Mesenchymal stem cell (in vitro differentiated cells and primary cell): ENCODE data around the gene MAPK8IP2.

Experiments
- DNase-seq: peaks from one replicate; pipeline ENCODE4 v3.0.0-alpha.2; 2013
- H2AFZ ChIP-seq: one replicate; pipeline ENCODE4 v1.6.1; 2013; ENCODE audit warnings: low read depth, mild to moderate bottlenecking, control low read depth, inconsistent platforms, low read length, moderate library complexity
- H2AK5ac ChIP-seq: 2 replicates; pipeline ENCODE4 v1.6.1; 2013; ENCODE audit warnings: low read length, moderate library complexity, mild to moderate bottlenecking, inconsistent platforms; ENCODE audit not compliant: severe bottlenecking
- H2BK120ac ChIP-seq: one replicate; pipeline ENCODE4 v1.6.1; 2013; ENCODE audit warnings: low read depth, mild to moderate bottlenecking, inconsistent platforms, low read length, moderate library complexity
- H2BK12ac ChIP-seq, 2 experiments: one replicate each; pipeline ENCODE4 v1.6.1; 2013; ENCODE audit warnings: inconsistent platforms in 2 of 2, low read length in 2 of 2, mild to moderate bottlenecking in 2 of 2, moderate library complexity in 2 of 2, control low read depth in 1 of 2
- H2BK15ac ChIP-seq: one replicate; pipeline ENCODE4 v1.6.1; 2013; ENCODE audit warnings: mild to moderate bottlenecking, low read depth, inconsistent platforms; ENCODE audit not compliant: poor library complexity, severe bottlenecking
- H2BK5ac ChIP-seq: 2 replicates; pipeline ENCODE4 v1.6.1; 2013; ENCODE audit warnings: low read depth, mild to moderate bottlenecking, low read length, control low read depth, inconsistent platforms; ENCODE audit not compliant: poor library complexity, severe bottlenecking
- H3K14ac ChIP-seq, 2 experiments: one replicate each; pipeline ENCODE4 v1.6.1; 2013; ENCODE audit warnings: inconsistent platforms in 2 of 2, low read length in 2 of 2, control low read depth in 1 of 2, mild to moderate bottlenecking in 1 of 2, moderate library complexity in 1 of 2
- H3K18ac ChIP-seq, 2 experiments: one replicate each; pipeline ENCODE4 v1.6.1; 2013; ENCODE audit warnings: inconsistent platforms in 2 of 2, low read length in 2 of 2, control low read depth in 1 of 2, low read depth in 1 of 2, mild to moderate bottlenecking in 1 of 2
- H3K23ac ChIP-seq, 2 experiments: one replicate each; pipeline ENCODE4 v1.6.1; 2013; ENCODE audit warnings: inconsistent platforms in 2 of 2, low read length in 2 of 2, mild to moderate bottlenecking in 2 of 2, moderate library complexity in 2 of 2, control low read depth in 1 of 2
- H3K27ac ChIP-seq: 2 replicates; pipeline ENCODE4 v1.5.1; 2013; ENCODE audit warnings: mild to moderate bottlenecking, moderate library complexity, low read length, control low read depth, inconsistent platforms; ENCODE audit not compliant: poor library complexity, severe bottlenecking
- H3K27me3 ChIP-seq, 2 experiments: 2 replicates each; pipeline versions ENCODE4 v1.6.1 to v1.7.0; 2013; ENCODE audit warnings: low read length in 2 of 2, mild to moderate bottlenecking in 2 of 2, moderate library complexity in 2 of 2, control low read depth in 1 of 2, inconsistent platforms in 1 of 2; ENCODE audit not compliant: control insufficient read depth in 1 of 2, insufficient read depth in 1 of 2
- H3K36me3 ChIP-seq, 2 experiments: 2 replicates each; pipeline versions ENCODE4 v1.6.1 to v1.7.0; 2013; ENCODE audit warnings: low read length in 2 of 2, control low read depth in 1 of 2, inconsistent platforms in 1 of 2, low read depth in 1 of 2, mild to moderate bottlenecking in 1 of 2; ENCODE audit not compliant: insufficient read depth in 2 of 2, control insufficient read depth in 1 of 2
- H3K4ac ChIP-seq, 2 experiments: one replicate each; pipeline ENCODE4 v1.6.1; 2013; ENCODE audit warnings: inconsistent platforms in 2 of 2, low read length in 2 of 2, mild to moderate bottlenecking in 2 of 2, moderate library complexity in 2 of 2, control low read depth in 1 of 2, low read depth in 1 of 2
- H3K4me1 ChIP-seq: 2 replicates; pipeline ENCODE4 v1.6.1; 2013; ENCODE audit warnings: low read depth, low read length, control low read depth; ENCODE audit not compliant: control insufficient read depth, insufficient read depth
- H3K4me2 ChIP-seq: 2 replicates; pipeline ENCODE4 v1.6.1; 2013; ENCODE audit warnings: low read length, mild to moderate bottlenecking, inconsistent platforms; ENCODE audit not compliant: poor library complexity, severe bottlenecking
- H3K4me3 ChIP-seq, 2 experiments: 2 replicates each; pipeline versions ENCODE4 v1.5.1 to v1.7.0; 2013; ENCODE audit warnings: low read length in 2 of 2, mild to moderate bottlenecking in 2 of 2, control low read depth in 1 of 2, low read depth in 1 of 2; ENCODE audit not compliant: insufficient read depth in 1 of 2
- H3K79me1 ChIP-seq: replicated peaks from 2 replicates; pipeline ENCODE4 v1.6.1; 2013; ENCODE audit warnings: mild to moderate bottlenecking, control low read depth, low read length, inconsistent platforms; ENCODE audit not compliant: poor library complexity, severe bottlenecking
- H3K9ac ChIP-seq: 2 replicates; pipeline ENCODE4 v1.7.0; 2013; ENCODE audit warnings: mild to moderate bottlenecking, low read length, moderate library complexity
- H3K9me3 ChIP-seq: 2 replicates; pipeline ENCODE4 v1.7.0; 2013; ENCODE audit warnings: mild to moderate bottlenecking, low read length; ENCODE audit not compliant: control insufficient read depth
- H4K8ac ChIP-seq: one replicate; pipeline ENCODE4 v1.6.1; 2013; ENCODE audit warnings: inconsistent platforms, mild to moderate bottlenecking, low read length, moderate library complexity
- H4K91ac ChIP-seq: one replicate; pipeline ENCODE4 v1.6.1; 2013; ENCODE audit warnings: mild to moderate bottlenecking, low read length, inconsistent platforms
- WGBS: methylation state at CpG from one replicate; pipeline ENCODE4 v1.1.7; 2013; ENCODE audit warnings: mixed read lengths; 5-methylcytosine and 5-hydroxymethylcytosine counted together

Gene MAPK8IP2

GRCh38 chr22:50576070-50576469, 24.5 kb upstream of the MAPK8IP2 start:
- Histone ChIP-seq H3K4me3 (no peak overlapping the region), H3K79me1 (peaks cover 10% of the 10 kb centered on the region), H3K27ac (no peak overlapping the region), H2BK12ac (no peak overlapping the region), H2BK5ac (no peak overlapping the region), H3K9ac (no peak overlapping the region), H3K36me3 (peaks cover 10 to 87% of the 10 kb centered on the region in 2 experiments), H3K14ac (no peak overlapping the region), H3K27me3 (peaks cover 0 to 14% of the 10 kb centered on the region in 2 experiments), H2BK120ac (no peak overlapping the region), H3K4ac (no peak overlapping the region), H3K9me3 (no peaks in the 10 kb centered on the region), H3K23ac (no peak overlapping the region), H2BK15ac (no peak overlapping the region), H2AFZ (no peak overlapping the region), H2AK5ac (no peak overlapping the region), H3K4me1 (peaks cover 10% of the 10 kb centered on the region), H4K8ac (no peak overlapping the region), H3K18ac (no peak overlapping the region), H4K91ac (no peak overlapping the region), H3K4me2 (no peak overlapping the region)
- peak; percentile 32 for DNase-seq
- WGBS: 72% methylated on average over 5 of the region's 5 CpGs

GRCh38 chr22:50576806-50577696, 23.5 kb upstream of the MAPK8IP2 start:
- no peak overlapping the region for H2BK5ac ChIP-seq
- no peak overlapping the region for H3K18ac ChIP-seq
- H3K27me3 ChIP-seq: peaks cover 0 to 14% of the 10 kb centered on the region in 2 experiments
- no peak overlapping the region for H3K4me2 ChIP-seq
- no peak overlapping the region for H2BK120ac ChIP-seq
- DNase-seq: no peak
- no peak overlapping the region for H3K4me3 ChIP-seq
- H3K4me1 ChIP-seq: peaks cover 20% of the 10 kb centered on the region
- H2BK12ac ChIP-seq: no peak overlapping the region
- WGBS: 96% methylated on average over 18 of the region's 18 CpGs
- H3K14ac ChIP-seq: no peak overlapping the region
- H2BK15ac ChIP-seq: no peak overlapping the region
- H3K79me1 ChIP-seq: peaks cover 16% of the 10 kb centered on the region
- H3K9me3 ChIP-seq: no peaks in the 10 kb centered on the region
- H3K4ac ChIP-seq: no peak overlapping the region
- no peak overlapping the region for H4K91ac ChIP-seq
- no peak overlapping the region for H3K23ac ChIP-seq
- H2AK5ac ChIP-seq: no peak overlapping the region
- H3K36me3 ChIP-seq: peaks cover 14 to 84% of the 10 kb centered on the region in 2 experiments
- no peak overlapping the region for H2AFZ ChIP-seq
- no peak overlapping the region for H4K8ac ChIP-seq
- H3K9ac ChIP-seq: no peak overlapping the region
- no peak overlapping the region for H3K27ac ChIP-seq

- no peak overlapping the region for H2BK5ac ChIP-seq
- no peak overlapping the region for H3K18ac ChIP-seq
- H3K36me3 ChIP-seq: peaks cover 14 to 79% of the 10 kb centered on the region in 2 experiments
- H2AK5ac ChIP-seq: no peak overlapping the region
- H3K14ac ChIP-seq: no peak overlapping the region
- no peak overlapping the region for H2BK12ac ChIP-seq
- H2BK15ac ChIP-seq: no peak overlapping the region
- no peak overlapping the region for H3K4me3 ChIP-seq
- H3K9ac ChIP-seq: no peak overlapping the region
- no peak overlapping the region for H2BK120ac ChIP-seq
- no peak overlapping the region for H4K8ac ChIP-seq
- 96% methylated on average over 23 of the region's 23 CpGs for WGBS
- H3K23ac ChIP-seq: no peak overlapping the region
- peaks cover 21% of the 10 kb centered on the region for H3K4me1 ChIP-seq
- H4K91ac ChIP-seq: no peak overlapping the region
- no peak overlapping the region for H3K4ac ChIP-seq
- no peak overlapping the region for H3K27ac ChIP-seq
- no peak overlapping the region for H3K4me2 ChIP-seq
- no peak overlapping the region for H2AFZ ChIP-seq
- H3K79me1 ChIP-seq: peaks cover 16% of the 10 kb centered on the region
- no peaks in the 10 kb centered on the region for H3K9me3 ChIP-seq
- DNase-seq: no peak
- H3K27me3 ChIP-seq: peaks cover 0 to 14% of the 10 kb centered on the region in 2 experiments
Observed at GRCh38 chr22:50577697-50577986, 23.0 kb upstream of the MAPK8IP2 start.

- Histone ChIP-seq H3K4me1 (peaks cover 21% of the 10 kb centered on the region), H3K27me3 (peaks cover 0 to 14% of the 10 kb centered on the region in 2 experiments), H3K14ac (no peak within 1 kb of the TSS), H2BK12ac (no peak within 1 kb of the TSS), H3K9ac (peak within 1 kb of the TSS; percentile 17), H3K27ac (no peak within 1 kb of the TSS), H3K23ac (no peak within 1 kb of the TSS), H3K9me3 (no peaks in the 10 kb centered on the region), H3K4me2 (no peak within 1 kb of the TSS), H4K8ac (no peak within 1 kb of the TSS), H2AFZ (no peak within 1 kb of the TSS), H2BK120ac (peak within 1 kb of the TSS; percentile 11), H3K18ac (no peak within 1 kb of the TSS), H2AK5ac (no peak within 1 kb of the TSS), H2BK15ac (no peak within 1 kb of the TSS), H2BK5ac (no peak within 1 kb of the TSS), H3K4ac (no peak within 1 kb of the TSS), H3K79me1 (peaks cover 16% of the 10 kb centered on the region), H3K4me3 (peak within 1 kb of the TSS in 1 of 2 experiments; percentile 18), H4K91ac (no peak within 1 kb of the TSS), H3K36me3 (peaks cover 14 to 74% of the 10 kb centered on the region in 2 experiments)
- peak; percentile 10 for DNase-seq
- WGBS: 89% methylated on average over 51 of the region's 63 CpGs
Observed at GRCh38 chr22:50577987-50578775, 22.4 kb upstream of the MAPK8IP2 start, which contains the start of gene CPT1B. TSS of gene CPT1B (minus strand) at chr22:50578427. CDS start at chr22:50577915, 512 bp downstream.
